Liver (tissue), 9 donors: Measurements from ENCODE around the gene ATAD1. TPM values are rescaled to one million over a fixed set of nuclear protein-coding genes. Genes with fewer than 3 reads are reported as not detected.

ENCODE experiments used
- DNase-seq: peaks from one replicate; pipeline ENCODE4 v3.0.0-alpha.2; 2017; ENCODE audit warnings: low spot score
- H3K27ac ChIP-seq, 2 donors: one replicate each; pipeline ENCODE4 v1.7.0; 2013; ENCODE audit warnings: inconsistent platforms in 2 of 2, low read length in 2 of 2, control low read depth in 1 of 2, low read depth in 1 of 2, mild to moderate bottlenecking in 1 of 2
- H3K27me3 ChIP-seq, 4 donors: one replicate each; pipeline versions ENCODE4 v1.6.1 to v1.7.0; 2013; ENCODE audit warnings: low read length in 3 of 4, inconsistent platforms in 1 of 4, mild to moderate bottlenecking in 1 of 4, moderate library complexity in 1 of 4; ENCODE audit not compliant: control insufficient read depth in 4 of 4, insufficient read depth in 4 of 4
- H3K36me3 ChIP-seq, 4 donors: one replicate each; pipeline versions ENCODE4 v1.6.1 to v1.7.0; 2013; ENCODE audit warnings: low read length in 3 of 4, mild to moderate bottlenecking in 3 of 4, low read depth in 1 of 4, moderate library complexity in 1 of 4; ENCODE audit not compliant: control insufficient read depth in 4 of 4, insufficient read depth in 3 of 4
- H3K4me1 ChIP-seq, 4 donors: one replicate each; pipeline versions ENCODE4 v1.6.1 to v1.7.0; 2013; ENCODE audit warnings: low read length in 3 of 4, mild to moderate bottlenecking in 3 of 4, moderate library complexity in 1 of 4; ENCODE audit not compliant: control insufficient read depth in 4 of 4, insufficient read depth in 4 of 4
- H3K4me3 ChIP-seq, 3 donors: one replicate each; pipeline versions ENCODE4 v1.6.1 to v1.7.0; 2013; ENCODE audit warnings: low read length in 3 of 3, control low read depth in 1 of 3, low read depth in 1 of 3, mild to moderate bottlenecking in 1 of 3
- H3K9ac ChIP-seq, 2 donors: one replicate each; pipeline ENCODE4 v1.7.0; 2013; ENCODE audit warnings: low read length in 2 of 2, mild to moderate bottlenecking in 2 of 2, moderate library complexity in 2 of 2, control low read depth in 1 of 2, low read depth in 1 of 2
- H3K9me3 ChIP-seq, 4 donors: one replicate each; pipeline versions ENCODE4 v1.6.1 to v1.7.0; 2013; ENCODE audit warnings: low read length in 3 of 4; ENCODE audit not compliant: control insufficient read depth in 4 of 4
- EGR1 ChIP-seq, 2 donors: IDR thresholded peaks; 2 replicates each; pipeline ENCODE4 v1.6.1; 2016 to 2018; ENCODE audit warnings: antibody characterized with exemption in 2 of 2, low read depth in 2 of 2
- FOXA1 ChIP-seq: IDR thresholded peaks from 2 replicates; pipeline ENCODE4 v1.6.1; 2016; ENCODE audit warnings: antibody characterized with exemption
- FOXA2 ChIP-seq: IDR thresholded peaks from 2 replicates; pipeline ENCODE4 v1.6.1; 2016; ENCODE audit warnings: antibody characterized with exemption
- GABPA ChIP-seq, 2 donors: IDR thresholded peaks in 1 of 2; conservative IDR thresholded peaks in 1 of 2; 2 replicates each; pipeline ENCODE4 v1.6.1; 2016; ENCODE audit warnings: antibody characterized with exemption in 2 of 2, mild to moderate bottlenecking in 1 of 2, moderate library complexity in 1 of 2
- HNF4A ChIP-seq, 2 donors: conservative IDR thresholded peaks; 2 replicates each; pipeline ENCODE4 v1.6.1; 2016; ENCODE audit warnings: antibody characterized with exemption in 2 of 2, mild to moderate bottlenecking in 2 of 2
- HNF4G ChIP-seq: IDR thresholded peaks from 2 replicates; pipeline ENCODE4 v1.6.1; 2016; ENCODE audit warnings: antibody characterized with exemption
- JUND ChIP-seq, 2 donors: IDR thresholded peaks; 2 replicates each; pipeline ENCODE4 v1.6.1; 2016; ENCODE audit warnings: antibody characterized with exemption in 2 of 2
- NR2F2 ChIP-seq: IDR thresholded peaks from 2 replicates; pipeline ENCODE4 v1.6.1; 2016; ENCODE audit warnings: antibody characterized with exemption
- RAD21 ChIP-seq, 2 donors: IDR thresholded peaks; 2 replicates each; pipeline ENCODE4 v1.6.1; 2016; ENCODE audit warnings: antibody characterized with exemption in 2 of 2, mild to moderate bottlenecking in 2 of 2
- RXRA ChIP-seq, 2 donors: IDR thresholded peaks; 2 replicates each; pipeline ENCODE4 v1.6.1; 2017 to 2018; ENCODE audit warnings: antibody characterized with exemption in 2 of 2, mild to moderate bottlenecking in 1 of 2
- SP1 ChIP-seq: IDR thresholded peaks from 2 replicates; pipeline ENCODE4 v1.6.1; 2018; ENCODE audit warnings: antibody characterized with exemption, mild to moderate bottlenecking
- TAF1 ChIP-seq: conservative IDR thresholded peaks from 2 replicates; pipeline ENCODE4 v1.6.1; 2016; ENCODE audit warnings: antibody characterized with exemption, mild to moderate bottlenecking
- YY1 ChIP-seq: IDR thresholded peaks from 2 replicates; pipeline ENCODE4 v1.6.1; 2016; ENCODE audit warnings: antibody characterized with exemption, mild to moderate bottlenecking
- WGBS: extraction: QIAGEN DNeasy Blood & Tissue Kit; methylation state at CpG from one replicate; pipeline ENCODE4 v1.1.7; 2013; 5-methylcytosine and 5-hydroxymethylcytosine counted together
- polyA plus RNA-seq, 2 donors: library from polyadenylated mRNA; stranded (reverse) in 1 of 2; unstranded in 1 of 2; fragments of 200-250 nt in 1 of 2; fragments of >200 nt in 1 of 2; fragmentation: Nextera tagmentation in 1 of 2; extraction: Ambion mirVana in 1 of 2; gene quantifications; one replicate each; pipeline versions ENCODE4 v1.2.1 to v1.2.3, GENCODE V29; 2013 to 2015
- total RNA-seq, 2 donors: library from RNA; depleted of rRNA; stranded (reverse); fragments of >200 nt; gene quantifications; one replicate each; pipeline ENCODE4 v1.2.3, GENCODE V29; 2014
- TF ChIP-seq, protein P1 (sequence below): IDR thresholded peaks from 2 replicates; pipeline ENCODE4 v1.6.1; 2016; ENCODE audit warnings: antibody characterized with exemption
- TF ChIP-seq, protein P2 (sequence below): IDR thresholded peaks from 2 replicates; pipeline ENCODE4 v1.6.1; 2016; ENCODE audit warnings: antibody characterized with exemption
- TF ChIP-seq, protein P3 (sequence below): IDR thresholded peaks from 2 replicates; pipeline ENCODE4 v1.6.1; 2016; ENCODE audit warnings: antibody characterized with exemption, mild to moderate bottlenecking
- TF ChIP-seq, protein P4 (sequence below): IDR thresholded peaks from 2 replicates; pipeline ENCODE4 v1.6.1; 2016; ENCODE audit warnings: antibody characterized with exemption
- TF ChIP-seq, protein P5 (sequence below): fragments of 150-350 bp; IDR thresholded peaks from 2 replicates; pipeline ENCODE4 v1.5.1; 2017; ENCODE audit warnings: improper control_type of control experiment, low read depth, low read length; ENCODE audit not compliant: missing input control
- donor health status: healthy.
- donor health status: healthy.
- donor health status: healthy.
- donor health status: healthy.
- donor health status: healthy.

Gene ATAD1
- total and polyA plus RNA-seq, 4 donors: 12.6 to 33.4 (median 13.1) TPM

DNA sequence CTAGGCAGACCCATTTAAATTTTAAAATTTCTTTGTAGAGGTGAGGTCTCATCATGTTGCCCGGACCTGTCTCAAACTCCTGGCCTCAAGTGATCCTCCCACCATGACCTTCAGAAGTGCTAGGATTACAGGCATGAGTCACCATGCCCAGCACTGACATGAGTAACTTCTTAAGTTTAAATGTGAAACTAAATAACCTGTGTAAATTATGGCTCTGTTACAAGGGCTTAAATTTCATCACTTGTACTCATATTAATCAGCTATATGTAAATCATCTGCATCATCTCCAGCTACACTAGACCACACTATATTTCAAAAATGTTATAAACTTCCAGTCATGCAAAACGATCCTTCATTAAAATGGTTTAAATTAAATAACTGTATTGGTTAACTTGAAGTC lies 56.1 kb downstream of the ATAD1 start:
- no peaks in the 10 kb centered on the region for H3K27me3 ChIP-seq
- H3K9me3 ChIP-seq: no peaks in the 10 kb centered on the region
- DNase-seq: no peak
- TF ChIP-seq HNF4A (conservative IDR thresholded peaks at IDR 0.05) (no peak), GABPA (IDR thresholded peaks at IDR 0.05 in 1 of 2, conservative IDR thresholded peaks at IDR 0.05 in 1 of 2) (no peak), HNF4G (no peak), RXRA (IDR thresholded peaks at IDR 0.05) (no peak), YY1 (no peak), FOXA1 (no peak), SP1 (no peak), TAF1 (no peak), RAD21 (IDR thresholded peaks at IDR 0.05) (no peak), NR2F2 (no peak), EGR1 (IDR thresholded peaks at IDR 0.05; ENCODE audit: low read depth in 2 of 2) (no peak), JUND (IDR thresholded peaks at IDR 0.05) (no peak), FOXA2 (no peak)
- TF ChIP-seq, protein P1, sequence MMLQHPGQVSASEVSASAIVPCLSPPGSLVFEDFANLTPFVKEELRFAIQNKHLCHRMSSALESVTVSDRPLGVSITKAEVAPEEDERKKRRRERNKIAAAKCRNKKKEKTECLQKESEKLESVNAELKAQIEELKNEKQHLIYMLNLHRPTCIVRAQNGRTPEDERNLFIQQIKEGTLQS: no peak
- TF ChIP-seq, protein P2, sequence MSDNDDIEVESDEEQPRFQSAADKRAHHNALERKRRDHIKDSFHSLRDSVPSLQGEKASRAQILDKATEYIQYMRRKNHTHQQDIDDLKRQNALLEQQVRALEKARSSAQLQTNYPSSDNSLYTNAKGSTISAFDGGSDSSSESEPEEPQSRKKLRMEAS: no peak
- TF ChIP-seq, protein P3, sequence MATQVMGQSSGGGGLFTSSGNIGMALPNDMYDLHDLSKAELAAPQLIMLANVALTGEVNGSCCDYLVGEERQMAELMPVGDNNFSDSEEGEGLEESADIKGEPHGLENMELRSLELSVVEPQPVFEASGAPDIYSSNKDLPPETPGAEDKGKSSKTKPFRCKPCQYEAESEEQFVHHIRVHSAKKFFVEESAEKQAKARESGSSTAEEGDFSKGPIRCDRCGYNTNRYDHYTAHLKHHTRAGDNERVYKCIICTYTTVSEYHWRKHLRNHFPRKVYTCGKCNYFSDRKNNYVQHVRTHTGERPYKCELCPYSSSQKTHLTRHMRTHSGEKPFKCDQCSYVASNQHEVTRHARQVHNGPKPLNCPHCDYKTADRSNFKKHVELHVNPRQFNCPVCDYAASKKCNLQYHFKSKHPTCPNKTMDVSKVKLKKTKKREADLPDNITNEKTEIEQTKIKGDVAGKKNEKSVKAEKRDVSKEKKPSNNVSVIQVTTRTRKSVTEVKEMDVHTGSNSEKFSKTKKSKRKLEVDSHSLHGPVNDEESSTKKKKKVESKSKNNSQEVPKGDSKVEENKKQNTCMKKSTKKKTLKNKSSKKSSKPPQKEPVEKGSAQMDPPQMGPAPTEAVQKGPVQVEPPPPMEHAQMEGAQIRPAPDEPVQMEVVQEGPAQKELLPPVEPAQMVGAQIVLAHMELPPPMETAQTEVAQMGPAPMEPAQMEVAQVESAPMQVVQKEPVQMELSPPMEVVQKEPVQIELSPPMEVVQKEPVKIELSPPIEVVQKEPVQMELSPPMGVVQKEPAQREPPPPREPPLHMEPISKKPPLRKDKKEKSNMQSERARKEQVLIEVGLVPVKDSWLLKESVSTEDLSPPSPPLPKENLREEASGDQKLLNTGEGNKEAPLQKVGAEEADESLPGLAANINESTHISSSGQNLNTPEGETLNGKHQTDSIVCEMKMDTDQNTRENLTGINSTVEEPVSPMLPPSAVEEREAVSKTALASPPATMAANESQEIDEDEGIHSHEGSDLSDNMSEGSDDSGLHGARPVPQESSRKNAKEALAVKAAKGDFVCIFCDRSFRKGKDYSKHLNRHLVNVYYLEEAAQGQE: no peak
- TF ChIP-seq, protein P4, sequence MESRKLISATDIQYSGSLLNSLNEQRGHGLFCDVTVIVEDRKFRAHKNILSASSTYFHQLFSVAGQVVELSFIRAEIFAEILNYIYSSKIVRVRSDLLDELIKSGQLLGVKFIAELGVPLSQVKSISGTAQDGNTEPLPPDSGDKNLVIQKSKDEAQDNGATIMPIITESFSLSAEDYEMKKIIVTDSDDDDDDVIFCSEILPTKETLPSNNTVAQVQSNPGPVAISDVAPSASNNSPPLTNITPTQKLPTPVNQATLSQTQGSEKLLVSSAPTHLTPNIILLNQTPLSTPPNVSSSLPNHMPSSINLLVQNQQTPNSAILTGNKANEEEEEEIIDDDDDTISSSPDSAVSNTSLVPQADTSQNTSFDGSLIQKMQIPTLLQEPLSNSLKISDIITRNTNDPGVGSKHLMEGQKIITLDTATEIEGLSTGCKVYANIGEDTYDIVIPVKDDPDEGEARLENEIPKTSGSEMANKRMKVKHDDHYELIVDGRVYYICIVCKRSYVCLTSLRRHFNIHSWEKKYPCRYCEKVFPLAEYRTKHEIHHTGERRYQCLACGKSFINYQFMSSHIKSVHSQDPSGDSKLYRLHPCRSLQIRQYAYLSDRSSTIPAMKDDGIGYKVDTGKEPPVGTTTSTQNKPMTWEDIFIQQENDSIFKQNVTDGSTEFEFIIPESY: no peak
- TF ChIP-seq, protein P5, sequence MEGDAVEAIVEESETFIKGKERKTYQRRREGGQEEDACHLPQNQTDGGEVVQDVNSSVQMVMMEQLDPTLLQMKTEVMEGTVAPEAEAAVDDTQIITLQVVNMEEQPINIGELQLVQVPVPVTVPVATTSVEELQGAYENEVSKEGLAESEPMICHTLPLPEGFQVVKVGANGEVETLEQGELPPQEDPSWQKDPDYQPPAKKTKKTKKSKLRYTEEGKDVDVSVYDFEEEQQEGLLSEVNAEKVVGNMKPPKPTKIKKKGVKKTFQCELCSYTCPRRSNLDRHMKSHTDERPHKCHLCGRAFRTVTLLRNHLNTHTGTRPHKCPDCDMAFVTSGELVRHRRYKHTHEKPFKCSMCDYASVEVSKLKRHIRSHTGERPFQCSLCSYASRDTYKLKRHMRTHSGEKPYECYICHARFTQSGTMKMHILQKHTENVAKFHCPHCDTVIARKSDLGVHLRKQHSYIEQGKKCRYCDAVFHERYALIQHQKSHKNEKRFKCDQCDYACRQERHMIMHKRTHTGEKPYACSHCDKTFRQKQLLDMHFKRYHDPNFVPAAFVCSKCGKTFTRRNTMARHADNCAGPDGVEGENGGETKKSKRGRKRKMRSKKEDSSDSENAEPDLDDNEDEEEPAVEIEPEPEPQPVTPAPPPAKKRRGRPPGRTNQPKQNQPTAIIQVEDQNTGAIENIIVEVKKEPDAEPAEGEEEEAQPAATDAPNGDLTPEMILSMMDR: no peak
- H3K9ac ChIP-seq: no peak overlapping the region
- peaks cover 0 to 10% (median 0%) of the 10 kb centered on the region in 4 donors for H3K36me3 ChIP-seq
- no peak overlapping the region for H3K4me3 ChIP-seq
- H3K27ac ChIP-seq: no peak overlapping the region
- WGBS: 81% methylated on average over 2 of the region's 2 CpGs
- H3K4me1 ChIP-seq: peaks cover 0 to 2% (median 0%) of the 10 kb centered on the region in 4 donors
